G401.6 (cell line): ENCODE data around the gene RAD1.

Experiments
- FAIRE-seq: peaks from 2 replicates; lab custom pipeline; 2012; peaks lifted over from hg19 to GRCh38; lab: Jason Lieb, UNC

Gene RAD1

DNA sequence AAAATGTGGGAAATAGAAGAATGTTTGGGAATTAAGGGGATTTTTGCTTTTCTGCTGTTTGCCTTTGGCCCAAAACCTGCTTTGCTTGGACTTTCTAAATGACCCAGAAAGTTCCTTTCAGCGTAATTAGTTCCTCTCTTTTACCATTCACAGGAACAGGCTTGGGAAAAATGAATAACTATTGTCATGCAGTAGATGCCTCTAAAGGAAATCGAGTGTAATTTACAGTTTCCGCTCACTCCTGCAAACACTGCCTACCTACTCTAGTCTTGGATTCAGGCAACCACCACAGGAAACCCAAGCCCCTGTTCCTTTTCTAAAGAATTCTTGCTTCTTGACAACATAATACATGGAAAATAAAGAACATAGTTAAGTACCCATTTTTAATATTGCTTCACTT, 51.4 kb downstream of the RAD1 start:
- no peak for FAIRE-seq

DNA sequence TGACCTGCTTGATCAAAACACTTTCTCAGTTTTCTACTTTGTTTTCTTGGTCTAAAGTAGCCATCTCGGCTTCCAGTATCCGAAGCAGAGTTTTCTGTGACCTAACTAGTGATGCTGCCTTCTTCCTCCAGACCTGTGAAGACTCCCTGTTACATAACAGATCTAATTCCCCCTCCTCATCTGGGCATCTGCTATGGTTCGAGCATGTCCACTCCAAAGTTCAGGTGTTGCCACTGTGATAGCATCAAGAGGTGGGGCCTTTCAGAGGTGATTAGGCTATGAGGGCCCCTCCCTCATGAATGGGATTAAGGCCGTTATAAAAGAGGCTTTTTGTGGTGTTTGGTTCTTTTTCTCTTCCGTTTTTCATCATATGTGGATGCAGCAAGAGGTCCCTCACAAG, 56.1 kb downstream of the RAD1 start:
- FAIRE-seq, result no peak

DNA sequence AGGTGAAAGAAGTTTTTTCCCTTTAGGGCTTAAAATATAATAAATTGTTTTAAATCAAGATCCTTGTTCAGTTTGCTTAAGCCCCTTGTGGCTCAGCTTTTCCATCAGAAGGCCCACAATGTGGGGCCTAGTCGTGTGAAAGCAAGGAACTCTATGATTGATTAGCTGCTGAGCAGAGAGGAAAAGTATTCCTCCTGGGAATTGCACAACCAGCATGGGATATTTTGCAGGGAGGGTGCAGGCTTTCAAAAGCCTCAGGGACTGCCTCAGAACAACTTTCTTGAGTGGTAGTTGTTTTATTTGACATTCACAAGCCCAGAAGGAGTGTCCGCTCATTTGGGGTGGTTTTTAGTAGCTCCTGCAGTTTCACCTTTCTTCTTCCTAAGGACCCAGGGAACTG, 56.5 kb downstream of the RAD1 start:
- no peak for FAIRE-seq

DNA sequence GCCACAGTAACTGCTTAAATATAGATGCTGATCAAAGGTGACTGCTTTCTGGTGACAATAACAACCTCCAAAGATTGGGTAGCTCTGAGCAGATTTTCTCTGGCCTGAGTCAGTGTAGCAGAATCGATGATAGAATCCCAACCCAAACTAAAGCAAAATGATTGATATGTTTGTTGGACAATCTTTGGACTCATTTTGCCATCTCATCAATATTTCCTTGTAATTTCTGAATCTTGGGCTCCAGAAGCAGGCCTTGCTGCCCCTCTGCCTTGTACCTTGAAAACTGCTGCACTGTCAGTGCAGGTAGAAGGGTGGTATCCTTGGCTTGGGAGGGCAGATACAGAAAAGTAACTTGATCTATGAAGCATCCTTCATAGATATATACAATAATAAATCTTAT, 57.4 kb downstream of the RAD1 start:
- FAIRE-seq, result no peak

DNA sequence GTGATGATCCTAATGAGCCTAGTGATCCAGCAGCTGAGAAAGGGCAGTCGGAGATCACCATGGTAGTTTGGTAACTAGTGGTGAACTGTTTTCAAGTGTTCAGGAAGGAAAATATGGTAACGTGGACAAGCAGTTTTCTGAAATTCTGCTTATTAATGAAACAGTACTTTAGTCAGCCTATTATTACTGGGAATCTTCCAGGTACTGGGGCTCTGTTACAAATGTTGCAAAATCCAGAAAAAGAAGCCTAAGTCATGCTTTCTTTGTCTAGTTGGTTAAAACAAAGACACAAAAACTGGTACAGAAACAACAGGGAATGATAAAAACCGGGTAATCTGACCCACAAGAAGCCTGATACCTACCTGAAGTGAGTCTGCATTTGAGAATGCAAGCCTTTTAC, 58.1 kb downstream of the RAD1 start:
- no peak for FAIRE-seq
